H1 (cell line): ENCODE results near the gene TRIM41. TPM values are rescaled to one million over a fixed set of nuclear protein-coding genes. Genes with fewer than 3 reads are reported as not detected.

Experiments
- CTCF ChIA-PET: fragments of 300-600 bp; sonication (Branson Sonifier 250); formaldehyde crosslinking; loops from one replicate; lab custom pipeline; 2021; ENCODE audit not compliant: partially characterized antibody; lab: Charles Lee
- POLR2A ChIA-PET: fragments of 300-600 bp; sonication (Branson Sonifier 250); formaldehyde crosslinking; loops from one replicate; lab custom pipeline; 2021; ENCODE audit warnings: inconsistent platforms; ENCODE audit not compliant: partially characterized antibody; lab: Charles Lee
- DNase-seq, 2 experiments: peaks; one replicate each; pipeline versions ENCODE4 v3.0.0 to v3.0.0-alpha.2; 2010 to 2022; ENCODE audit warnings: low spot score in 2 of 2, low read depth in 1 of 2, mixed read lengths in 1 of 2
- FAIRE-seq: peaks from 2 replicates; lab custom pipeline; 2011; peaks lifted over from hg19 to GRCh38; lab: Jason Lieb, UNC
- H2AFZ ChIP-seq: 2 replicates; pipeline ENCODE4 v1.8.1; 2012; ENCODE audit warnings: low read length, inconsistent platforms
- H2AK5ac ChIP-seq: 2 replicates; pipeline ENCODE4 v1.6.1; 2013; ENCODE audit warnings: low read depth, low read length
- H2BK120ac ChIP-seq: replicated peaks from 2 replicates; pipeline ENCODE3; 2013; ENCODE audit warnings: low read depth, low read length, inconsistent platforms
- H2BK12ac ChIP-seq: 2 replicates; pipeline ENCODE4 v1.6.1; 2013; ENCODE audit warnings: low read depth, low read length
- H2BK15ac ChIP-seq: 2 replicates; pipeline ENCODE4 v1.6.1; 2013; ENCODE audit warnings: low read length
- H2BK20ac ChIP-seq: 2 replicates; pipeline ENCODE4 v1.6.1; 2013; ENCODE audit warnings: low read length
- H2BK5ac ChIP-seq: 2 replicates; pipeline ENCODE4 v1.6.1; 2013; ENCODE audit warnings: low read depth, low read length
- H3K14ac ChIP-seq: 2 replicates; pipeline ENCODE4 v1.6.1; 2013; ENCODE audit warnings: inconsistent platforms; ENCODE audit not compliant: insufficient read length
- H3K18ac ChIP-seq: 2 replicates; pipeline ENCODE4 v1.6.1; 2013; ENCODE audit warnings: low read length; ENCODE audit errors: extremely low read depth
- H3K23ac ChIP-seq: 2 replicates; pipeline ENCODE4 v1.6.1; 2013; ENCODE audit warnings: inconsistent platforms; ENCODE audit not compliant: insufficient read length
- H3K23me2 ChIP-seq: 2 replicates; pipeline ENCODE4 v1.6.1; 2013; ENCODE audit warnings: low read depth, low read length
- H3K27ac ChIP-seq: 2 replicates; pipeline ENCODE4 v1.6.1; 2011; ENCODE audit warnings: low read depth, low read length, inconsistent platforms
- H3K27me3 ChIP-seq, 4 experiments: replicated peaks in 1 of 4; 1 replicate in 1 of 4; 2 replicates in 3 of 4; pipeline versions ENCODE4 v1.6.1 to v1.8.1; 2011 to 2013; ENCODE audit warnings: low read length in 3 of 4, mild to moderate bottlenecking in 3 of 4, inconsistent platforms in 2 of 4, mixed read lengths in 2 of 4, moderate library complexity in 1 of 4; ENCODE audit not compliant: control insufficient read depth in 3 of 4, insufficient read depth in 3 of 4; ENCODE audit errors: extremely low read depth in 1 of 4
- H3K36me3 ChIP-seq, 4 experiments: 2 replicates each; pipeline versions ENCODE4 v1.6.1 to v1.8.1; 2011 to 2013; ENCODE audit warnings: mild to moderate bottlenecking in 4 of 4, low read length in 3 of 4, moderate library complexity in 2 of 4, control low read depth in 1 of 4, inconsistent platforms in 1 of 4; ENCODE audit not compliant: insufficient read depth in 4 of 4, control insufficient read depth in 2 of 4
- H3K4ac ChIP-seq: replicated peaks from 2 replicates; pipeline ENCODE3; 2013; ENCODE audit warnings: low read length, low read depth, mixed read lengths, inconsistent platforms; ENCODE audit not compliant: insufficient read length
- H3K4me1 ChIP-seq, 4 experiments: replicated peaks in 1 of 4; 1 replicate in 1 of 4; 2 replicates in 3 of 4; pipeline versions ENCODE4 v1.6.1 to v1.8.1; 2011 to 2013; ENCODE audit warnings: low read length in 3 of 4, inconsistent platforms in 2 of 4, mixed read lengths in 1 of 4; ENCODE audit not compliant: insufficient read depth in 4 of 4, control insufficient read depth in 3 of 4
- H3K4me2 ChIP-seq, 2 experiments: 2 replicates each; pipeline versions ENCODE4 v1.6.1 to v1.8.1; 2011 to 2013; ENCODE audit warnings: low read depth in 2 of 2, low read length in 2 of 2, control low read depth in 1 of 2, inconsistent platforms in 1 of 2, mild to moderate bottlenecking in 1 of 2; ENCODE audit not compliant: insufficient read depth in 1 of 2
- H3K4me3 ChIP-seq, 4 experiments: fragments of 200-600, 300-600 bp in 1 of 4; sonication (generic), shearing (Covaris generic), sonication (Bioruptor Twin) in 1 of 4; 2 replicates each; pipeline versions ENCODE4 v1.5.1 to v1.8.1; 2011 to 2016; ENCODE audit warnings: low read length in 4 of 4, low read depth in 3 of 4, control low read depth in 2 of 4, inconsistent platforms in 2 of 4, mild to moderate bottlenecking in 2 of 4, mixed read lengths in 1 of 4, moderate library complexity in 1 of 4; ENCODE audit not compliant: insufficient read depth in 2 of 4; ENCODE audit errors: extremely low read depth in 1 of 4
- H3K56ac ChIP-seq: replicated peaks from 2 replicates; pipeline ENCODE3; 2013; ENCODE audit warnings: low read depth, mild to moderate bottlenecking, mixed read lengths, low read length, inconsistent platforms; ENCODE audit not compliant: insufficient read length
- H3K79me1 ChIP-seq: 2 replicates; pipeline ENCODE4 v1.6.1; 2013; ENCODE audit warnings: low read depth, low read length, control low read depth
- H3K79me2 ChIP-seq, 2 experiments: 2 replicates each; pipeline versions ENCODE4 v1.6.1 to v1.8.1; 2012 to 2013; ENCODE audit warnings: low read length in 2 of 2, mild to moderate bottlenecking in 2 of 2, inconsistent platforms in 1 of 2; ENCODE audit not compliant: insufficient read depth in 2 of 2, control insufficient read depth in 1 of 2
- H3K9ac ChIP-seq, 4 experiments: replicated peaks in 1 of 4; 1 replicate in 1 of 4; 2 replicates in 3 of 4; pipeline versions ENCODE4 v1.6.1 to v1.8.1; 2011 to 2013; ENCODE audit warnings: low read depth in 3 of 4, low read length in 3 of 4, control low read depth in 2 of 4, mild to moderate bottlenecking in 2 of 4, moderate library complexity in 2 of 4, inconsistent platforms in 1 of 4; ENCODE audit errors: extremely low read depth in 1 of 4
- H3K9me3 ChIP-seq, 2 experiments: 2 replicates each; pipeline versions ENCODE4 v1.6.1 to v1.8.1; 2012 to 2013; ENCODE audit warnings: mild to moderate bottlenecking in 2 of 2, moderate library complexity in 2 of 2, control low read depth in 1 of 2, inconsistent platforms in 1 of 2, low read depth in 1 of 2, low read length in 1 of 2, mixed read lengths in 1 of 2; ENCODE audit not compliant: insufficient read depth in 2 of 2
- H4K20me1 ChIP-seq, 2 experiments: replicated peaks in 1 of 2; 2 replicates each; pipeline versions ENCODE3 to v1.8.1; 2011 to 2013; ENCODE audit warnings: inconsistent platforms in 2 of 2, low read length in 2 of 2, mild to moderate bottlenecking in 1 of 2; ENCODE audit not compliant: insufficient read depth in 2 of 2, control insufficient read depth in 1 of 2
- H4K5ac ChIP-seq: 2 replicates; pipeline ENCODE4 v1.6.1; 2013; ENCODE audit warnings: low read length, low read depth, mixed read lengths, inconsistent platforms; ENCODE audit not compliant: insufficient read length
- H4K8ac ChIP-seq: 2 replicates; pipeline ENCODE4 v1.8.0; 2013; ENCODE audit warnings: mild to moderate bottlenecking, moderate library complexity, low read length, inconsistent platforms; ENCODE audit not compliant: insufficient read depth; ENCODE audit errors: extremely low read depth
- H4K91ac ChIP-seq: replicated peaks from 2 replicates; pipeline ENCODE3; 2013; ENCODE audit warnings: low read length, mixed read lengths, inconsistent platforms; ENCODE audit not compliant: insufficient read length
- CBX5 ChIP-seq: fragments of 300-800, 300-1000 bp; sonication (generic); IDR thresholded peaks from 2 replicates; pipeline ENCODE4 v1.7.1; 2016; ENCODE audit warnings: antibody characterized with exemption, low read length, low read depth
- WGBS, 2 experiments: shearing (Covaris generic) in 1 of 2; methylation state at CpG; one replicate each; pipeline versions ENCODE4 v1.1.6 to v1.1.7; 2013 to 2015; ENCODE audit warnings: low lambda C conversion rate in 2 of 2, mixed read lengths in 2 of 2, inconsistent platforms in 1 of 2, low coverage in 1 of 2, missing lambda C conversion rate in 1 of 2; ENCODE audit not compliant: insufficient replicate concordance in 2 of 2, insufficient coverage in 1 of 2, insufficient read length in 1 of 2; ENCODE audit errors: extremely low coverage in 1 of 2, missing lambda C conversion rate in 1 of 2; 5-methylcytosine and 5-hydroxymethylcytosine counted together
- polyA plus RNA-seq, 7 experiments: library from polyadenylated mRNA; depleted of rRNA in 3 of 7; stranded (reverse) in 5 of 7; unstranded in 2 of 7; fragments of >200 nt in 5 of 7; fragments of 200-250 nt in 2 of 7; gene quantifications; 1 replicate in 5 of 7; 2 replicates in 1 of 7; 4 replicates in 1 of 7; pipeline versions ENCODE4 v1.2.1 to v1.2.3, GENCODE V29; 2011 to 2013; ENCODE audit warnings: missing spikeins in 2 of 7, mixed read lengths in 2 of 7
- total RNA-seq: library from RNA; stranded (reverse); fragmentation: NEBNext Ultra II Directional; extraction: Animal tissue kit (Norgen Biotek cat#: 25700); gene quantifications from 2 replicates; pipeline ENCODE4 v1.2.1, GENCODE V29; 2021
- TF ChIP-seq, protein P1 (sequence below): IDR thresholded peaks from 2 replicates; pipeline ENCODE4 v1.6.1; 2011; ENCODE audit warnings: low read depth, mild to moderate bottlenecking, low read length; ENCODE audit not compliant: insufficient read depth

TRIM41 gene
- total and polyA plus RNA-seq, 2 of the 8 experiments (the other 6 are each of a cell fraction or from before 2014, with no cell fraction given): 12.9 to 21.6 TPM

DNA sequence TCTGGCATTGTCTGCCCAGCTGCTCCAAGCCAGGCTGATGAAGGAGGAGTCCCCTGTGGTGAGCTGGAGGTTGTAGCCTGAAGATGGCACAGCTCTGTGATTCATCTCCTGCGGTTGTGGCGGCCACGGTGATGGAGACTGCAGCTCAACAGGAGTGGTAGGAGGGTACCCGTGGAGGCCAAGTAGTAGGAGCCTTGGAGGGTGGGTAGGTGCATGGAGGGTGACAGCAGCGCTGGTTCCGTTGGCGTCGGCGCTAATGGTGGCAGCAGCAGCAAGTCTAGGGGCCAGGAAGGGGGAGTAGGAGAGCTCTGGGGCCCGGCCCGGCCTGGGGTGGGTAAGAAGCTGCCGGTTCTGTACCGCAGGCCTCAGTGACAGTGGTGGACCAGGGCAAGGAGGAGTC lies 60.3 kb downstream of the TRIM41 start:
- H4K8ac ChIP-seq: peak overlapping the region; percentile 51; the same call in 1 of the 2 replicates
- peaks cover 4 to 14% of the 10 kb centered on the region in 2 experiments for H4K20me1 ChIP-seq

More for the DNA sequence above, 60.3 kb downstream of the TRIM41 start:
- H4K91ac ChIP-seq: no peak overlapping the region
- FAIRE-seq (no peak), DNase-seq (no peak)
- H3K36me3 ChIP-seq: peaks cover 2 to 19% (median 6%) of the 10 kb centered on the region in 4 experiments; a peak in 7 of 8 replicates
- no peak overlapping the region for H2BK20ac ChIP-seq
- H3K27me3 ChIP-seq: no peaks in the 10 kb centered on the region
- H2AK5ac ChIP-seq: no peak overlapping the region
- peaks cover 15% of the 10 kb centered on the region; the same call in 1 of the 2 replicates for H3K23me2 ChIP-seq
- no peaks in the 10 kb centered on the region for H3K9me3 ChIP-seq
- H3K79me2 ChIP-seq: peaks cover 0 to 31% of the 10 kb centered on the region in 2 experiments; a peak in 3 of 4 replicates
- ChIA-PET POLR2A (interaction anchor here (0.8 to 3.8 kb wide), 5 partner anchors 23 to 47 kb away, joined by 3 to 30 read pairs (median 3); partner anchors contain the start of gene TRIM52), CTCF (interaction anchor here (0.5 to 1.2 kb wide), 3 partner anchors 12 to 632 kb away, joined by 3 read pairs; no protein-coding TSS in a partner anchor)
- H3K4me1 ChIP-seq: no peaks in the 10 kb centered on the region
- H3K27ac ChIP-seq: no peak overlapping the region
- peaks cover 2% of the 10 kb centered on the region for H3K79me1 ChIP-seq
- H3K14ac ChIP-seq: no peak overlapping the region
- H3K18ac ChIP-seq: no peak overlapping the region
- WGBS, 2 experiments: 95% methylated on average over 4 of the region's 13 CpGs; no CpG with 5 or more reads in 1 of the 2 experiments
- H2BK120ac ChIP-seq: no peak overlapping the region
- no peak overlapping the region for H2AFZ ChIP-seq
- H2BK12ac ChIP-seq: no peak overlapping the region
- no peak overlapping the region for H2BK15ac ChIP-seq
- H3K23ac ChIP-seq: no peak overlapping the region
- TF ChIP-seq CBX5: no peak
- TF ChIP-seq, protein P1, sequence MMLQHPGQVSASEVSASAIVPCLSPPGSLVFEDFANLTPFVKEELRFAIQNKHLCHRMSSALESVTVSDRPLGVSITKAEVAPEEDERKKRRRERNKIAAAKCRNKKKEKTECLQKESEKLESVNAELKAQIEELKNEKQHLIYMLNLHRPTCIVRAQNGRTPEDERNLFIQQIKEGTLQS: no peak
- no peak overlapping the region for H3K4ac ChIP-seq
- no peak overlapping the region for H3K9ac ChIP-seq
- H2BK5ac ChIP-seq: no peak overlapping the region
- no peak overlapping the region for H3K4me2 ChIP-seq
- H3K56ac ChIP-seq: no peak overlapping the region
- no peak overlapping the region for H4K5ac ChIP-seq
- H3K4me3 ChIP-seq: no peak overlapping the region
